ENCODE data around the gene DBET. TPM values are rescaled to one million over a fixed set of nuclear protein-coding genes. Genes with fewer than 3 reads are reported as not detected.
A peak's percentile ranks its signal among the peaks of the same experiment; 100 is the strongest.
"Not testable (repeated sequence)": the region's sequence is repeated elsewhere in the genome, so short reads cannot be mapped to it uniquely, and the experiment has no call there.

The DBET gene
- total RNA-seq, 1 donor from 2014 or later: not detected

- H3K4me3 Mint-ChIP-seq: peak overlapping the region; percentile 73
- H3K36me3 Mint-ChIP-seq (ENCODE audit: low read depth); intact Hi-C loops (cut with micrococcal nuclease); H3K27ac Mint-ChIP-seq; DNase-seq (ENCODE audit: low spot score); H3K9me3 Mint-ChIP-seq: not testable (repeated sequence)
- H3K4me1 Mint-ChIP-seq (ENCODE audit: low read depth): peaks cover 16% of the 10 kb centered on the region
- H3K27me3 Mint-ChIP-seq (ENCODE audit: insufficient read depth): peaks cover 37% of the 10 kb centered on the region
Observed at GRCh38 chr4:190022614-190023281, 41.6 kb upstream of the DBET start.

GRCh38 chr4:190027156-190027555 is 37.1 kb upstream of the DBET start, which contains the start of gene FRG2:
FRG2 (minus strand) TSS chr4:190027256; CDS start chr4:190027204, 52 bp downstream.
- H3K27me3 Mint-ChIP-seq (ENCODE audit: insufficient read depth); H3K9me3 Mint-ChIP-seq; H3K4me3 Mint-ChIP-seq; DNase-seq (ENCODE audit: low spot score); intact Hi-C loops (cut with micrococcal nuclease); H3K36me3 Mint-ChIP-seq (ENCODE audit: low read depth); H3K27ac Mint-ChIP-seq; H3K4me1 Mint-ChIP-seq (ENCODE audit: low read depth): not testable (repeated sequence)

GRCh38 chr4:190031264-190031663 is 33.0 kb upstream of the DBET start:
- H3K36me3 Mint-ChIP-seq (ENCODE audit: low read depth); H3K4me3 Mint-ChIP-seq; H3K9me3 Mint-ChIP-seq; H3K27ac Mint-ChIP-seq; H3K4me1 Mint-ChIP-seq (ENCODE audit: low read depth); DNase-seq (ENCODE audit: low spot score); intact Hi-C loops (cut with micrococcal nuclease): not testable (repeated sequence)
- H3K27me3 Mint-ChIP-seq (ENCODE audit: insufficient read depth): peaks cover 10% of the 10 kb centered on the region

GRCh38 chr4:190037704-190038388 is 26.5 kb upstream of the DBET start:
- DNase-seq (ENCODE audit: low spot score); H3K9me3 Mint-ChIP-seq; H3K36me3 Mint-ChIP-seq (ENCODE audit: low read depth); H3K4me1 Mint-ChIP-seq (ENCODE audit: low read depth); H3K27ac Mint-ChIP-seq; intact Hi-C loops (cut with micrococcal nuclease); H3K4me3 Mint-ChIP-seq: not testable (repeated sequence)
- peaks cover 13% of the 10 kb centered on the region for H3K27me3 Mint-ChIP-seq (ENCODE audit: insufficient read depth)

GRCh38 chr4:190040873-190041272 is 23.4 kb upstream of the DBET start:
- H3K27me3 Mint-ChIP-seq (ENCODE audit: insufficient read depth); H3K4me3 Mint-ChIP-seq; H3K27ac Mint-ChIP-seq; H3K9me3 Mint-ChIP-seq; H3K36me3 Mint-ChIP-seq (ENCODE audit: low read depth); intact Hi-C loops (cut with micrococcal nuclease); H3K4me1 Mint-ChIP-seq (ENCODE audit: low read depth); DNase-seq (ENCODE audit: low spot score): not testable (repeated sequence)

GRCh38 chr4:190047627-190048026 is 16.7 kb upstream of the DBET start:
- DNase-seq (ENCODE audit: low spot score); H3K4me3 Mint-ChIP-seq; H3K27me3 Mint-ChIP-seq (ENCODE audit: insufficient read depth); intact Hi-C loops (cut with micrococcal nuclease); H3K9me3 Mint-ChIP-seq; H3K27ac Mint-ChIP-seq; H3K36me3 Mint-ChIP-seq (ENCODE audit: low read depth); H3K4me1 Mint-ChIP-seq (ENCODE audit: low read depth): not testable (repeated sequence)

- intact Hi-C loops (cut with micrococcal nuclease); DNase-seq (ENCODE audit: low spot score); H3K27me3 Mint-ChIP-seq (ENCODE audit: insufficient read depth); H3K4me1 Mint-ChIP-seq (ENCODE audit: low read depth); H3K36me3 Mint-ChIP-seq (ENCODE audit: low read depth); H3K4me3 Mint-ChIP-seq; H3K27ac Mint-ChIP-seq; H3K9me3 Mint-ChIP-seq: not testable (repeated sequence)
Observed at GRCh38 chr4:190049378-190050239, 14.7 kb upstream of the DBET start.

GRCh38 chr4:190058997-190059396 is 5.3 kb upstream of the DBET start:
- H3K36me3 Mint-ChIP-seq (ENCODE audit: low read depth); H3K9me3 Mint-ChIP-seq; H3K4me1 Mint-ChIP-seq (ENCODE audit: low read depth); intact Hi-C loops (cut with micrococcal nuclease); H3K27me3 Mint-ChIP-seq (ENCODE audit: insufficient read depth); H3K4me3 Mint-ChIP-seq; DNase-seq (ENCODE audit: low spot score); H3K27ac Mint-ChIP-seq: not testable (repeated sequence)

- H3K27me3 Mint-ChIP-seq (ENCODE audit: insufficient read depth); intact Hi-C loops (cut with micrococcal nuclease); DNase-seq (ENCODE audit: low spot score); H3K4me1 Mint-ChIP-seq (ENCODE audit: low read depth); H3K36me3 Mint-ChIP-seq (ENCODE audit: low read depth); H3K4me3 Mint-ChIP-seq; H3K9me3 Mint-ChIP-seq; H3K27ac Mint-ChIP-seq: not testable (repeated sequence)
Observed at GRCh38 chr4:190064805-190065204, 503 bp downstream of the DBET start.

GRCh38 chr4:190068351-190068750 is 4.0 kb downstream of the DBET start:
- H3K27ac Mint-ChIP-seq; H3K27me3 Mint-ChIP-seq (ENCODE audit: insufficient read depth); H3K36me3 Mint-ChIP-seq (ENCODE audit: low read depth); intact Hi-C loops (cut with micrococcal nuclease); H3K4me1 Mint-ChIP-seq (ENCODE audit: low read depth); H3K4me3 Mint-ChIP-seq; H3K9me3 Mint-ChIP-seq; DNase-seq (ENCODE audit: low spot score): not testable (repeated sequence)

- H3K27me3 Mint-ChIP-seq (ENCODE audit: insufficient read depth); H3K9me3 Mint-ChIP-seq; DNase-seq (ENCODE audit: low spot score); H3K4me3 Mint-ChIP-seq; intact Hi-C loops (cut with micrococcal nuclease); H3K27ac Mint-ChIP-seq; H3K36me3 Mint-ChIP-seq (ENCODE audit: low read depth); H3K4me1 Mint-ChIP-seq (ENCODE audit: low read depth): not testable (repeated sequence)
Observed at GRCh38 chr4:190093052-190093451, 28.8 kb downstream of the DBET start.

- H3K9me3 Mint-ChIP-seq; H3K27me3 Mint-ChIP-seq (ENCODE audit: insufficient read depth); H3K27ac Mint-ChIP-seq; H3K4me1 Mint-ChIP-seq (ENCODE audit: low read depth); intact Hi-C loops (cut with micrococcal nuclease); H3K4me3 Mint-ChIP-seq; H3K36me3 Mint-ChIP-seq (ENCODE audit: low read depth); DNase-seq (ENCODE audit: low spot score): not testable (repeated sequence)
Observed at GRCh38 chr4:190094031-190094430, 29.7 kb downstream of the DBET start.

- H3K27ac Mint-ChIP-seq; H3K9me3 Mint-ChIP-seq; H3K4me3 Mint-ChIP-seq; DNase-seq (ENCODE audit: low spot score); intact Hi-C loops (cut with micrococcal nuclease); H3K36me3 Mint-ChIP-seq (ENCODE audit: low read depth); H3K4me1 Mint-ChIP-seq (ENCODE audit: low read depth); H3K27me3 Mint-ChIP-seq (ENCODE audit: insufficient read depth): not testable (repeated sequence)
Observed at GRCh38 chr4:190095335-190095734, 31.0 kb downstream of the DBET start.
